Measurements from ENCODE around the gene CCDC170.

- TF ChIP-seq CTCF (IDR thresholded peaks at IDR 0.05; ENCODE audit: low read depth, low read length, missing input control): no peak
- no peak for TF ChIP-seq REST (IDR thresholded peaks at IDR 0.05)
- no peak for TF ChIP-seq FOXA1 (IDR thresholded peaks at IDR 0.05)
- no peak for TF ChIP-seq MAX (IDR thresholded peaks at IDR 0.05)
- no peak for TF ChIP-seq RAD21 (IDR thresholded peaks at IDR 0.05)
Measured at GRCh38 chr6:151647976-151648639, 154.3 kb downstream of the CCDC170 start.
